Neural cell (in vitro differentiated cells): ENCODE data around the gene SOX18. TPM values are rescaled to one million over a fixed set of nuclear protein-coding genes. Genes with fewer than 3 reads are reported as not detected.
A peak's percentile ranks its signal among the peaks of the same experiment; 100 is the strongest.

Source experiments
- H2AFZ ChIP-seq: fragments of 200-600, 300-800 bp; sonication (generic), shearing (Covaris generic); 2 replicates; pipeline ENCODE4 v1.6.0; 2014; ENCODE audit warnings: low read depth, mild to moderate bottlenecking, antibody characterized with exemption, low read length, moderate library complexity
- H3F3A ChIP-seq: fragments of 200-600 bp; shearing (Covaris generic); 2 replicates; pipeline ENCODE4 v1.6.1; 2016; ENCODE audit warnings: mild to moderate bottlenecking, moderate library complexity, mixed read lengths, antibody characterized with exemption, low read length; ENCODE audit not compliant: insufficient read depth, poor library complexity, severe bottlenecking
- H3K27ac ChIP-seq: fragments of 200-600, 300-800 bp; sonication (generic), shearing (Covaris generic); 2 replicates; pipeline ENCODE4 v1.5.1; 2014; ENCODE audit warnings: mild to moderate bottlenecking, low read length, moderate library complexity
- H3K27me3 ChIP-seq: fragments of 300-800, 200-600 bp; sonication (generic), shearing (Covaris generic); 2 replicates; pipeline ENCODE4 v1.6.0; 2014; ENCODE audit warnings: mild to moderate bottlenecking, low read depth, low read length, moderate library complexity; ENCODE audit not compliant: insufficient read depth
- H3K36me3 ChIP-seq: fragments of 300-800, 200-600 bp; sonication (generic), shearing (Covaris generic); 2 replicates; pipeline ENCODE4 v1.5.1; 2014; ENCODE audit warnings: mild to moderate bottlenecking, antibody characterized with exemption, low read length, moderate library complexity; ENCODE audit not compliant: insufficient read depth
- H3K4me2 ChIP-seq: fragments of 300-800, 200-600 bp; sonication (generic), shearing (Covaris generic); 2 replicates; pipeline ENCODE4 v1.6.0; 2014; ENCODE audit warnings: mild to moderate bottlenecking, low read length
- H3K4me3 ChIP-seq: fragments of 300-800, 200-600 bp; sonication (generic), shearing (Covaris generic); 2 replicates; pipeline ENCODE4 v1.5.1; 2014; ENCODE audit warnings: mild to moderate bottlenecking, low read length, moderate library complexity
- H3K79me2 ChIP-seq: fragments of 200-600 bp; shearing (Covaris generic); replicated peaks from 2 replicates; pipeline ENCODE4 v1.6.0; 2014; ENCODE audit warnings: mild to moderate bottlenecking, low read length, moderate library complexity; ENCODE audit not compliant: insufficient read depth
- H3K9ac ChIP-seq: fragments of 300-800, 200-600 bp; sonication (generic), shearing (Covaris generic); 2 replicates; pipeline ENCODE4 v1.6.1; 2016; ENCODE audit warnings: mild to moderate bottlenecking, low read length, mixed read lengths
- H3K9me2 ChIP-seq: fragments of 200-600 bp; shearing (Covaris generic); 2 replicates; pipeline ENCODE4 v1.6.1; 2016; ENCODE audit warnings: mild to moderate bottlenecking, low read length, mixed read lengths; ENCODE audit not compliant: insufficient read depth
- H3K9me3 ChIP-seq: fragments of 200-600, 300-800 bp; sonication (generic), shearing (Covaris generic); 2 replicates; pipeline ENCODE4 v1.6.1; 2016; ENCODE audit warnings: mild to moderate bottlenecking, mixed run types, low read length, moderate library complexity, mixed read lengths
- H4K20me1 ChIP-seq: fragments of 200-600 bp; shearing (Covaris generic); 2 replicates; pipeline ENCODE4 v1.6.1; 2016; ENCODE audit warnings: mild to moderate bottlenecking, mixed run types; ENCODE audit not compliant: insufficient read depth
- EP300 ChIP-seq: fragments of 450-650 bp; conservative IDR thresholded peaks from 2 replicates; pipeline ENCODE4 v1.6.1; 2014; ENCODE audit warnings: antibody characterized with exemption, mild to moderate bottlenecking, moderate library complexity; ENCODE audit not compliant: poor library complexity, severe bottlenecking
- EZH2 ChIP-seq: fragments of 200-600, 300-800 bp; shearing (Covaris generic), sonication (generic); IDR thresholded peaks from 2 replicates; pipeline ENCODE4 v1.6.1; 2014; ENCODE audit warnings: antibody characterized with exemption, low read length, borderline replicate concordance, mild to moderate bottlenecking; ENCODE audit not compliant: insufficient read depth, poor library complexity, severe bottlenecking
- MXI1 ChIP-seq: fragments of 450-650 bp; conservative IDR thresholded peaks from 2 replicates; pipeline ENCODE4 v1.6.1; 2014; ENCODE audit warnings: antibody characterized with exemption, mild to moderate bottlenecking; ENCODE audit not compliant: poor library complexity, severe bottlenecking
- POLR2AphosphoS5 ChIP-seq: IDR thresholded peaks from 2 replicates; pipeline ENCODE4 v1.6.1; 2012
- RAD21 ChIP-seq: fragments of 450-650 bp; conservative IDR thresholded peaks from 2 replicates; pipeline ENCODE4 v1.6.1; 2014; ENCODE audit warnings: antibody characterized with exemption, mild to moderate bottlenecking, moderate library complexity
- REST ChIP-seq: IDR thresholded peaks from 2 replicates; pipeline ENCODE4 v1.6.1; 2012; ENCODE audit warnings: borderline replicate concordance
- SMC3 ChIP-seq: fragments of 450-650 bp; conservative IDR thresholded peaks from 2 replicates; pipeline ENCODE4 v1.6.1; 2014; ENCODE audit warnings: antibody characterized with exemption, mild to moderate bottlenecking, moderate library complexity; ENCODE audit not compliant: poor library complexity
- TAF1 ChIP-seq: IDR thresholded peaks from 2 replicates; pipeline ENCODE4 v1.6.1; 2012; ENCODE audit warnings: low read depth
- polyA plus RNA-seq: library from polyadenylated mRNA; depleted of rRNA; stranded (reverse); fragments of >200 nt; gene quantifications from 2 replicates; pipeline ENCODE4 v1.2.3, GENCODE V29; 2014
- TF ChIP-seq, protein P1 (sequence below): fragments of 450-650 bp; IDR thresholded peaks from 2 replicates; pipeline ENCODE4 v1.5.1; 2014; ENCODE audit warnings: antibody characterized with exemption, mild to moderate bottlenecking, moderate library complexity; ENCODE audit not compliant: poor library complexity, severe bottlenecking

The SOX18 gene
- polyA plus RNA-seq, 1 donor from 2014 or later = 0.12 TPM

DNA sequence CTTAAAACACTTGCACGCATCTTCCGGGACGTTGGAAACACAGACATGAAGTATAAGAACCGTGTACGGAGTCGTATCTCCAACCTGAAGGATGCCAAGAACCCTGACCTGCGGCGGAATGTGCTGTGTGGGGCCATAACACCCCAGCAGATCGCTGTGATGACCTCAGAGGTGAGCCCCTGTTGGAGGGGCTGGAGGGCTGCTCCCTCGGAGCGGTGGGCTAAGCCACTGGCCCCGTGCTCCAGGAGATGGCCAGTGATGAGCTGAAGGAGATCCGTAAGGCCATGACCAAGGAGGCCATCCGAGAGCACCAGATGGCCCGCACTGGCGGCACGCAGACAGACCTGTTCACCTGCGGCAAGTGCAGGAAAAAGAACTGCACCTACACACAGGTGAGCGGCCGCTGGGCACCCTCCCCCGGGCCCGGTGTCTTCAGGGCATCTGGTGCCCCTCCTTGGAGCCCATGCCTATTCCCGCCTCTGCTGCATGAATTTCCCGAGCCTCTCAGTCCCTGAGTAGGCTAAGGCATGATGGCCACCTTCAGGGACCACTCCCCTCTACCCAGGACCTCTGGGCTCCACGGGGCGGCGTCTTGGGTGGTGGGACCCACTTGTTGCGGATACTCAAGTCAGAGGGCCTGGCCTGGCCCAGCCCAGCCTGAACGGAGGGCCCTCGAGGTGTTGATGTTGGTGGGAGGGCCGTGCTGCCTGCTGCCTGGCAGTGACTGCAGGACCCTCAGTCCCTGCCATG lies 21.0 kb upstream of the SOX18 start:
- Histone ChIP-seq H4K20me1 (no peaks in the 10 kb centered on the region), H3K4me2 (no peak overlapping the region), H3K79me2 (no peaks in the 10 kb centered on the region), H3K4me3 (no peak overlapping the region), H3K9me3 (no peaks in the 10 kb centered on the region), H3K9ac (no peak overlapping the region), H3K27me3 (no peaks in the 10 kb centered on the region), H3K9me2 (no peaks in the 10 kb centered on the region), H3K27ac (no peak overlapping the region), H3K36me3 (no peaks in the 10 kb centered on the region), H3F3A (no peaks in the 10 kb centered on the region), H2AFZ (no peak overlapping the region)
- TF ChIP-seq RAD21 (no peak), EZH2 (no peak)

- Histone ChIP-seq H4K20me1 (no peaks in the 10 kb centered on the region), H3K9me2 (no peaks in the 10 kb centered on the region), H2AFZ (no peak overlapping the region), H3K27ac (no peak overlapping the region), H3K27me3 (no peaks in the 10 kb centered on the region), H3K36me3 (no peaks in the 10 kb centered on the region), H3K9me3 (no peaks in the 10 kb centered on the region), H3K4me2 (no peak overlapping the region), H3K79me2 (no peaks in the 10 kb centered on the region), H3F3A (no peaks in the 10 kb centered on the region), H3K9ac (no peak overlapping the region), H3K4me3 (no peak overlapping the region)
- TF ChIP-seq TAF1 (no peak), RAD21 (peak; percentile 29), REST (no peak), EP300 (no peak), POLR2AphosphoS5 (no peak), SMC3 (peak; percentile 53)
- TF ChIP-seq, protein P1, sequence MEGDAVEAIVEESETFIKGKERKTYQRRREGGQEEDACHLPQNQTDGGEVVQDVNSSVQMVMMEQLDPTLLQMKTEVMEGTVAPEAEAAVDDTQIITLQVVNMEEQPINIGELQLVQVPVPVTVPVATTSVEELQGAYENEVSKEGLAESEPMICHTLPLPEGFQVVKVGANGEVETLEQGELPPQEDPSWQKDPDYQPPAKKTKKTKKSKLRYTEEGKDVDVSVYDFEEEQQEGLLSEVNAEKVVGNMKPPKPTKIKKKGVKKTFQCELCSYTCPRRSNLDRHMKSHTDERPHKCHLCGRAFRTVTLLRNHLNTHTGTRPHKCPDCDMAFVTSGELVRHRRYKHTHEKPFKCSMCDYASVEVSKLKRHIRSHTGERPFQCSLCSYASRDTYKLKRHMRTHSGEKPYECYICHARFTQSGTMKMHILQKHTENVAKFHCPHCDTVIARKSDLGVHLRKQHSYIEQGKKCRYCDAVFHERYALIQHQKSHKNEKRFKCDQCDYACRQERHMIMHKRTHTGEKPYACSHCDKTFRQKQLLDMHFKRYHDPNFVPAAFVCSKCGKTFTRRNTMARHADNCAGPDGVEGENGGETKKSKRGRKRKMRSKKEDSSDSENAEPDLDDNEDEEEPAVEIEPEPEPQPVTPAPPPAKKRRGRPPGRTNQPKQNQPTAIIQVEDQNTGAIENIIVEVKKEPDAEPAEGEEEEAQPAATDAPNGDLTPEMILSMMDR = peak; percentile 62
Observed at GRCh38 chr20:64069614-64070243, 20.3 kb upstream of the SOX18 start.

- H3K27me3 ChIP-seq = no peaks in the 10 kb centered on the region
- no peak for TF ChIP-seq EP300
- no peak for TF ChIP-seq POLR2AphosphoS5
- TF ChIP-seq TAF1 = no peak
- TF ChIP-seq REST = no peak
- TF ChIP-seq SMC3 = no peak
- no peak for TF ChIP-seq RAD21
- TF ChIP-seq MXI1 = no peak
- no peak for TF ChIP-seq EZH2
- TF ChIP-seq, protein P1 = no peak
- no peaks in the 10 kb centered on the region for H3K79me2 ChIP-seq
- no peaks in the 10 kb centered on the region for H3K9me3 ChIP-seq
- H3K4me3 ChIP-seq = no peak overlapping the region
- no peaks in the 10 kb centered on the region for H3K9me2 ChIP-seq
- H3K9ac ChIP-seq = no peak overlapping the region
- no peak overlapping the region for H3K4me2 ChIP-seq
- no peaks in the 10 kb centered on the region for H3F3A ChIP-seq
- no peaks in the 10 kb centered on the region for H3K36me3 ChIP-seq
- no peaks in the 10 kb centered on the region for H4K20me1 ChIP-seq
- no peak overlapping the region for H3K27ac ChIP-seq
- H2AFZ ChIP-seq = no peak overlapping the region
Observed at GRCh38 chr20:64069209-64069613, 19.8 kb upstream of the SOX18 start.
